ENCODE measurements around the gene TBX5. TPM values are rescaled to one million over a fixed set of nuclear protein-coding genes. Genes with fewer than 3 reads are reported as not detected.

Gene TBX5
- polyA plus RNA-seq, 1 donor (not counting 4 experiments of a cell fraction or from before 2014, with no cell fraction given): not detected

GRCh38 chr12:114347861-114348260 is 58.1 kb downstream of the TBX5 start:
- no peak overlapping the region for H3K27ac ChIP-seq (ENCODE audit: control insufficient read depth, insufficient read depth, low read length)
- no peak overlapping the region for H3K4me2 ChIP-seq (ENCODE audit: control insufficient read depth, extremely low read depth, insufficient read depth, low read depth, low read length)
- H3K4me1 ChIP-seq (ENCODE audit: control insufficient read depth, extremely low read depth, insufficient read depth, low read length): no peaks in the 10 kb centered on the region
- no peaks in the 10 kb centered on the region for H3K27me3 ChIP-seq (ENCODE audit: control insufficient read depth, extremely low read depth, insufficient read depth, low read length)
- TF ChIP-seq CTCF (optimal IDR thresholded peaks at IDR 0.05 in 1 of 3, IDR thresholded peaks at IDR 0.05 in 1 of 3, conservative IDR thresholded peaks at IDR 0.05 in 1 of 3; ENCODE audit: extremely low read depth in 1 of 3, insufficient read depth in 2 of 3, low read length in 3 of 3) (no peak), EZH2 (IDR thresholded peaks at IDR 0.05; ENCODE audit: low read length) (no peak)
- H3K79me2 ChIP-seq (ENCODE audit: control insufficient read depth, insufficient read depth, low read length): no peaks in the 10 kb centered on the region
- H3K4me3 ChIP-seq (ENCODE audit: control insufficient read depth in 2 of 3, extremely low read depth in 1 of 3, insufficient read depth in 2 of 3, low read depth in 1 of 3, low read length in 3 of 3): no peak overlapping the region
- H4K20me1 ChIP-seq (ENCODE audit: control insufficient read depth, extremely low read depth, insufficient read depth, low read length): no peaks in the 10 kb centered on the region
- DNase-seq (ENCODE audit: low read depth, low spot score): no peak
- no peak overlapping the region for H3K9ac ChIP-seq (ENCODE audit: control insufficient read depth, extremely low read depth, insufficient read depth, low read length)
- H3K9me3 ChIP-seq (ENCODE audit: control insufficient read depth, low read depth, low read length): no peaks in the 10 kb centered on the region
- no peak overlapping the region for H2AFZ ChIP-seq (ENCODE audit: control insufficient read depth, low read length)
- H3K36me3 ChIP-seq (ENCODE audit: control insufficient read depth in 2 of 2, extremely low read depth in 1 of 2, insufficient read depth in 2 of 2, low read length in 2 of 2): no peaks in the 10 kb centered on the region
- no peaks in the 10 kb centered on the region for H3K9me1 ChIP-seq (ENCODE audit: control insufficient read depth, extremely low read depth, insufficient read depth, low read length)
- no peak for FAIRE-seq
- dilution Hi-C loops (cut with MboI; ENCODE audit: extremely low pct_ligation_motif_present, low sequenced_read_pairs): no loop called here

GRCh38 chr12:114344831-114345230 is 61.1 kb downstream of the TBX5 start:
- TF ChIP-seq CTCF (optimal IDR thresholded peaks at IDR 0.05 in 1 of 3, IDR thresholded peaks at IDR 0.05 in 1 of 3, conservative IDR thresholded peaks at IDR 0.05 in 1 of 3; ENCODE audit: extremely low read depth in 1 of 3, insufficient read depth in 2 of 3, low read length in 3 of 3) (no peak), EZH2 (IDR thresholded peaks at IDR 0.05; ENCODE audit: low read length) (no peak)
- no peaks in the 10 kb centered on the region for H3K4me1 ChIP-seq (ENCODE audit: control insufficient read depth, extremely low read depth, insufficient read depth, low read length)
- no peak overlapping the region for H3K27ac ChIP-seq (ENCODE audit: control insufficient read depth, insufficient read depth, low read length)
- dilution Hi-C loops (cut with MboI; ENCODE audit: extremely low pct_ligation_motif_present, low sequenced_read_pairs): no loop called here
- DNase-seq (ENCODE audit: low read depth, low spot score): no peak
- no peaks in the 10 kb centered on the region for H3K36me3 ChIP-seq (ENCODE audit: control insufficient read depth in 2 of 2, extremely low read depth in 1 of 2, insufficient read depth in 2 of 2, low read length in 2 of 2)
- H3K9ac ChIP-seq (ENCODE audit: control insufficient read depth, extremely low read depth, insufficient read depth, low read length): no peak overlapping the region
- no peak overlapping the region for H3K4me2 ChIP-seq (ENCODE audit: control insufficient read depth, extremely low read depth, insufficient read depth, low read depth, low read length)
- H3K79me2 ChIP-seq (ENCODE audit: control insufficient read depth, insufficient read depth, low read length): no peaks in the 10 kb centered on the region
- no peak for FAIRE-seq
- no peaks in the 10 kb centered on the region for H3K9me3 ChIP-seq (ENCODE audit: control insufficient read depth, low read depth, low read length)
- no peaks in the 10 kb centered on the region for H4K20me1 ChIP-seq (ENCODE audit: control insufficient read depth, extremely low read depth, insufficient read depth, low read length)
- no peaks in the 10 kb centered on the region for H3K9me1 ChIP-seq (ENCODE audit: control insufficient read depth, extremely low read depth, insufficient read depth, low read length)
- no peaks in the 10 kb centered on the region for H3K27me3 ChIP-seq (ENCODE audit: control insufficient read depth, extremely low read depth, insufficient read depth, low read length)
- no peak overlapping the region for H2AFZ ChIP-seq (ENCODE audit: control insufficient read depth, low read length)
- H3K4me3 ChIP-seq (ENCODE audit: control insufficient read depth in 2 of 3, extremely low read depth in 1 of 3, insufficient read depth in 2 of 3, low read depth in 1 of 3, low read length in 3 of 3): no peak overlapping the region
